Gastroesophageal sphincter (tissue), 4 donors: ENCODE data around the gene CGB1. TPM values are rescaled to one million over a fixed set of nuclear protein-coding genes. Genes with fewer than 3 reads are reported as not detected.

Experiments
- ATAC-seq: fragments of 150-250 bp; one replicate; pipeline ENCODE4 v1.9.1; 2016; ENCODE audit warnings: mild to moderate bottlenecking, moderate library complexity
- H3K27ac ChIP-seq, 4 donors: fragments of 200-600 bp; sonication (generic) in 3 of 4; 1 replicate in 3 of 4; 2 replicates in 1 of 4; pipeline ENCODE4 v1.5.1; 2016 to 2019
- H3K27me3 ChIP-seq: fragments of 200-600 bp; sonication (generic); one replicate; pipeline ENCODE4 v1.5.1; 2019
- H3K36me3 ChIP-seq, 2 donors: fragments of 200-600 bp; sonication (generic); one replicate each; pipeline ENCODE4 v1.5.1; 2019; ENCODE audit warnings: control low read depth in 1 of 2
- H3K4me1 ChIP-seq, 3 donors: fragments of 200-600 bp; sonication (generic); 1 replicate in 2 of 3; 2 replicates in 1 of 3; pipeline ENCODE4 v1.5.1; 2016 to 2019; ENCODE audit warnings: control low read depth in 2 of 3
- H3K4me3 ChIP-seq, 2 donors: fragments of 200-600 bp; sonication (generic); one replicate each; pipeline ENCODE4 v1.5.1; 2019; ENCODE audit warnings: mild to moderate bottlenecking in 1 of 2, moderate library complexity in 1 of 2
- H3K9me3 ChIP-seq, 3 donors: fragments of 200-600 bp; sonication (generic); one replicate each; pipeline ENCODE4 v1.5.1; 2017 to 2019; ENCODE audit warnings: control low read depth in 2 of 3
- CTCF ChIP-seq, 4 experiments: fragments of 200-600 bp in 2 of 4; fragments of 450-650 bp in 2 of 4; sonication (generic) in 1 of 4; IDR thresholded peaks; one replicate each; pipeline ENCODE4 v1.5.1; 2017 to 2019; ENCODE audit warnings: antibody characterized with exemption in 4 of 4, mild to moderate bottlenecking in 2 of 4, moderate library complexity in 2 of 4
- EP300 ChIP-seq: sonication (generic); formaldehyde crosslinking; IDR thresholded peaks from one replicate; pipeline ENCODE4 v1.6.1; 2017; ENCODE audit warnings: antibody characterized with exemption, mild to moderate bottlenecking
- POLR2A ChIP-seq, 2 donors: fragments of 450-650 bp; IDR thresholded peaks; one replicate each; pipeline ENCODE4 v1.6.1; 2017; ENCODE audit warnings: antibody characterized with exemption in 2 of 2, mild to moderate bottlenecking in 2 of 2, moderate library complexity in 1 of 2
- POLR2AphosphoS5 ChIP-seq: sonication (generic); formaldehyde crosslinking; IDR thresholded peaks from one replicate; pipeline ENCODE4 v1.6.1; 2017; ENCODE audit warnings: antibody characterized with exemption
- WGBS, 2 donors: methylation state at CpG; one replicate each; pipeline ENCODE4 v1.1.5; 2018; ENCODE audit warnings: low coverage in 1 of 2; 5-methylcytosine and 5-hydroxymethylcytosine counted together
- total RNA-seq, 4 donors: library from RNA; depleted of rRNA; stranded (reverse); fragments of >200 nt; gene quantifications; one replicate each; pipeline ENCODE4 v1.1.0, GENCODE V29; 2016

The CGB1 gene
- total RNA-seq, 4 donors from 2014 or later = not detected

GRCh38 chr19:49064768-49065611 is 28.3 kb upstream of the CGB1 start, which contains the start of gene NTF4:
TSS of gene NTF4 (minus strand) at chr19:49064818. CDS start at chr19:49061997, 2,821 bp downstream.
- H3K9me3 ChIP-seq = no peaks in the 10 kb centered on the region
- no peak for ATAC-seq
- WGBS, 2 donors = 18 to 20% methylated on average over 1 to 4 of the region's 53 CpGs
- no peak within 1 kb of the TSS for H3K27ac ChIP-seq
- peak within 1 kb of the TSS in 1 of 2 donors; percentile 22 for H3K4me3 ChIP-seq
- no peaks in the 10 kb centered on the region for H3K36me3 ChIP-seq
- no peak for TF ChIP-seq CTCF (IDR thresholded peaks at IDR 0.05)
- no peak for TF ChIP-seq EP300
- TF ChIP-seq POLR2AphosphoS5 = no peak
- no peak for TF ChIP-seq POLR2A (IDR thresholded peaks at IDR 0.05)
- peaks cover 0 to 11% (median 6%) of the 10 kb centered on the region in 3 donors for H3K4me1 ChIP-seq
- peaks cover 90% of the 10 kb centered on the region for H3K27me3 ChIP-seq

GRCh38 chr19:49064029-49064629 is 27.4 kb upstream of the CGB1 start:
- Histone ChIP-seq H3K4me3 (no peak overlapping the region), H3K27me3 (peaks cover 87% of the 10 kb centered on the region), H3K9me3 (no peaks in the 10 kb centered on the region), H3K36me3 (no peaks in the 10 kb centered on the region), H3K4me1 (peaks cover 0 to 11% (median 6%) of the 10 kb centered on the region in 3 donors), H3K27ac (no peak overlapping the region)
- TF ChIP-seq POLR2A (IDR thresholded peaks at IDR 0.05) = no peak
- no peak for TF ChIP-seq CTCF (IDR thresholded peaks at IDR 0.05)
- no peak for TF ChIP-seq EP300
- no peak for TF ChIP-seq POLR2AphosphoS5
- whole genome bisulfite sequencing, 2 donors = 52% methylated on average over 4 of the region's 10 CpGs; no CpG with 5 or more reads in 1 of the 2 donors
- ATAC-seq = no peak

GRCh38 chr19:49061445-49061844 is 24.8 kb upstream of the CGB1 start:
- no peak overlapping the region for H3K27ac ChIP-seq
- H3K4me1 ChIP-seq = peaks cover 0 to 28% (median 22%) of the 10 kb centered on the region in 3 donors
- WGBS, 2 donors = 80% methylated on average over 1 of the region's 25 CpGs; no CpG with 5 or more reads in 1 of the 2 donors
- no peak for ATAC-seq
- no peaks in the 10 kb centered on the region for H3K36me3 ChIP-seq
- TF ChIP-seq POLR2A (IDR thresholded peaks at IDR 0.05) (no peak), EP300 (no peak), POLR2AphosphoS5 (no peak), CTCF (IDR thresholded peaks at IDR 0.05) (no peak)
- no peak overlapping the region for H3K4me3 ChIP-seq
- H3K27me3 ChIP-seq = peaks cover 87% of the 10 kb centered on the region
- no peaks in the 10 kb centered on the region for H3K9me3 ChIP-seq

GRCh38 chr19:49061000-49061399 is 24.3 kb upstream of the CGB1 start:
- WGBS, 2 donors = no CpG with 5 or more reads among the region's 2 CpGs
- peaks cover 83% of the 10 kb centered on the region for H3K27me3 ChIP-seq

More at GRCh38 chr19:49061000-49061399, 24.3 kb upstream of the CGB1 start:
- ATAC-seq = no peak
- no peaks in the 10 kb centered on the region for H3K9me3 ChIP-seq
- TF ChIP-seq POLR2AphosphoS5 (no peak), CTCF (IDR thresholded peaks at IDR 0.05) (no peak), EP300 (no peak), POLR2A (IDR thresholded peaks at IDR 0.05) (no peak)
- H3K27ac ChIP-seq = no peak overlapping the region
- peaks cover 0 to 33% (median 22%) of the 10 kb centered on the region in 3 donors for H3K4me1 ChIP-seq
- no peaks in the 10 kb centered on the region for H3K36me3 ChIP-seq
- no peak overlapping the region for H3K4me3 ChIP-seq
